Activated CD8-positive, alpha-beta memory T cell treated with anti-CD3 and anti-CD28 coated beads, Interleukin-2, amount 10 ng/mL, durations not matched to agents 7 days and 5 days (primary cell): Measurements from ENCODE around the gene GRIK2. TPM values are rescaled to one million over a fixed set of nuclear protein-coding genes. Genes with fewer than 3 reads are reported as not detected.

Source experiments
- ATAC-seq: fragments of 150-1000 bp; cut with Tn5 transposase; one replicate; pipeline ENCODE4 v1.10.0; 2021; ENCODE audit warnings: moderate library complexity
- CTCF ChIA-PET: fragments of 350-600 bp; sonication (Branson Sonifier 250); formaldehyde crosslinking; loops from one replicate; lab custom pipeline; 2021; ENCODE audit warnings: antibody characterized with exemption; lab: Charles Lee
- DNase-seq: peaks from one replicate; pipeline ENCODE4 v3.0.0-alpha.2; 2020
- H3K27ac Mint-ChIP-seq: one replicate; pipeline ENCODE4 v1.8.0; 2021; ENCODE audit warnings: mild to moderate bottlenecking, mixed read lengths
- H3K27me3 Mint-ChIP-seq: one replicate; pipeline ENCODE4 v1.8.0; 2021; ENCODE audit warnings: mixed read lengths
- H3K36me3 Mint-ChIP-seq: one replicate; pipeline ENCODE4 v1.8.0; 2021; ENCODE audit warnings: mild to moderate bottlenecking, mixed read lengths
- H3K4me1 Mint-ChIP-seq: one replicate; pipeline ENCODE4 v1.8.0; 2021; ENCODE audit warnings: mixed read lengths
- H3K4me3 Mint-ChIP-seq: one replicate; pipeline ENCODE4 v1.8.0; 2021; ENCODE audit warnings: mild to moderate bottlenecking, moderate library complexity, mixed read lengths
- H3K9me3 Mint-ChIP-seq: one replicate; pipeline ENCODE4 v1.8.0; 2022; ENCODE audit warnings: low read depth, mixed read lengths
- total RNA-seq, 2 experiments: library from RNA; stranded (reverse); gene quantifications; one replicate each; pipeline ENCODE4 v1.2.3, GENCODE V29; 2021

Gene GRIK2
- total RNA-seq, 2 experiments from 2014 or later, result not detected

DNA sequence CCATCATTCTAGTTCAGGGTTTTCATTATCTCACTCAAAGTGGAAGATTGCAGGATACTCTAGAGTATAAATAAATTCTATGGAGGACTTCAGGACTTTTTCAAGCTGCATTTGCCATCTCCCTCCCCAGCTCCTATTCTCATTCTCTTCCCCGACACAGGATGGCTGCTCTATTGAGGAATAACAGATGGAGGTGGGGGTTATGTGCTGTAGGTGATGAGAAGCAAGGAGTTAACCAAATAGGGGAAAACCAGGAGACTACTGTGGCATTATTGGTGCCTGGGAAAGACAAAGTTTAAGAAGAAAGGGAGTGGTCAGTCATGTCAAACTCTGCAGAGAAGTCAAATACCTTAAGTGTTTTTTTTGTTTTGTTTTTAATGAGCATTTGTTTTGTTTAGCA, 109.3 kb downstream of the GRIK2 start:
- ATAC-seq, result no peak
- CTCF ChIA-PET, result no interaction called here
- Mint-ChIP-seq H3K4me3 (no peak overlapping the region), H3K9me3 (no peaks in the 10 kb centered on the region), H3K27me3 (no peaks in the 10 kb centered on the region), H3K36me3 (no peaks in the 10 kb centered on the region), H3K27ac (no peak overlapping the region), H3K4me1 (no peaks in the 10 kb centered on the region)
- DNase-seq, result no peak

DNA sequence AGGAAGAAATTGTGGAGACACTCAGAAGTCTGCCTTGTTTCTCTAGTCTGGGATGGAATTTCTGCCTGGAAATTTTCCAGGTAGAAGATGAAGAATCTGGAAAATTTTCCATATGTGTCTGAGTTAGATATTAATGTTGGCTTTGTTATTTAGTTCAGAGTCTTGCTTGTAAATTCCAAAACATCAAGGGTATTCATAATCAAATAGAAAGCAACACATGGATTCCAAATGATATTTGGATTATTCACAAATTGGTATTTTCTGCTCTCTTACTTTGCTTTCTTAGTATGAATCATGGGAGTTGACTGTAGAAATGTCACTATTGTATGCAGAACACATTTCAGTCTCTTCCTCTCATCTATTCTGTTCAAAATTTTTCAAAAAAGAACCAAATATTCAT, 116.0 kb downstream of the GRIK2 start:
- CTCF ChIA-PET, result no interaction called here
- no peak for ATAC-seq
- Mint-ChIP-seq H3K36me3 (no peaks in the 10 kb centered on the region), H3K27me3 (no peaks in the 10 kb centered on the region), H3K27ac (no peak overlapping the region), H3K9me3 (no peaks in the 10 kb centered on the region), H3K4me1 (no peaks in the 10 kb centered on the region), H3K4me3 (no peak overlapping the region)
- no peak for DNase-seq

- Mint-ChIP-seq H3K36me3 (no peaks in the 10 kb centered on the region), H3K27ac (no peak overlapping the region), H3K4me3 (no peak overlapping the region), H3K4me1 (no peaks in the 10 kb centered on the region), H3K9me3 (no peaks in the 10 kb centered on the region), H3K27me3 (no peaks in the 10 kb centered on the region)
- ATAC-seq (no peak), DNase-seq (no peak)
- CTCF ChIA-PET, result no interaction called here
Measured at GRCh38 chr6:101513181-101513580, 119.7 kb downstream of the GRIK2 start.

DNA sequence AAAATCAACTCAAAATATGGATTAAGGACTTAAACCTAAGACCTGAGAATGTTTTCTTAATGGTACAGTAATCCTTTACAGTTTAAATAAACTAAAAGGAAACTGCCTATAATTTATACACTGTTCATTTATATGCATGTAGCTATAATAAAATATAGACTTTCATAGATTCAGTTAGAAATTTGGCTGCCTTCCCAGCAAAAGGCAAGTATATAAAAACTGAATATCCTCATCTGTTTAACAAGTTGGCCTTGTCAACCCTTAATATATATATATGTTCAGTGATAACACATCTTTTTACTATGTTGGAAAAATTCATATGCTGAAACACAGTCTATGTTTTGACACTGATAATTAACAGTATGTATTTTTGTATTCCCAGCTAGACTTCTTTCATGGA, 123.1 kb downstream of the GRIK2 start:
- no peaks in the 10 kb centered on the region for H3K36me3 Mint-ChIP-seq
- no peaks in the 10 kb centered on the region for H3K9me3 Mint-ChIP-seq
- ATAC-seq, result no peak
- H3K27me3 Mint-ChIP-seq, result no peaks in the 10 kb centered on the region
- H3K4me1 Mint-ChIP-seq, result no peaks in the 10 kb centered on the region
- no peak overlapping the region for H3K4me3 Mint-ChIP-seq
- CTCF ChIA-PET, result no interaction called here
- H3K27ac Mint-ChIP-seq, result no peak overlapping the region
- DNase-seq, result no peak

DNA sequence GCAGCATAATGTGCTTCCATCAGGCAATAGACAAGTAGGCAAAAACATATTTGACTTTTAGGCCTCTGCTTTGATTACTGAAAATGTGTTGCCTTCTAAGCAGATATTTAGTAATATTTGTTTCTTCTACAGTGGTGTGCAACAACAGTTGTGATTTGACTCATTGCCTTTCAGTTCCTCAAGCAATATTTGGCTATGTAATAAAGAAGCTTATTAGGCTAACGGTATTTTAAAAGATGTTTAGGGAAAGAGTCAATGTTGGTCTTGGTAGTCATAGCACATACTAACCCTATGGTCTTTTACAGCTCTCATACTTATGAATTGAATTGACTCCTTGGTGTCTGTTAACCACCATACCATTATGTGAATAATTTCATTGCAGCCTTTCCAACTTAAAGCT, 124.1 kb downstream of the GRIK2 start:
- Mint-ChIP-seq H3K36me3 (no peaks in the 10 kb centered on the region), H3K4me3 (no peak overlapping the region), H3K9me3 (no peaks in the 10 kb centered on the region), H3K27ac (no peak overlapping the region), H3K27me3 (no peaks in the 10 kb centered on the region), H3K4me1 (no peaks in the 10 kb centered on the region)
- CTCF ChIA-PET, result no interaction called here
- no peak for ATAC-seq
- no peak for DNase-seq

- Mint-ChIP-seq H3K4me1 (no peaks in the 10 kb centered on the region), H3K4me3 (no peak overlapping the region), H3K36me3 (no peaks in the 10 kb centered on the region), H3K27ac (no peak overlapping the region), H3K9me3 (peaks cover 4% of the 10 kb centered on the region), H3K27me3 (no peaks in the 10 kb centered on the region)
- DNase-seq, result no peak
- CTCF ChIA-PET, result no interaction called here
- no peak for ATAC-seq
Measured at GRCh38 chr6:101522254-101522653, 128.7 kb downstream of the GRIK2 start.

DNA sequence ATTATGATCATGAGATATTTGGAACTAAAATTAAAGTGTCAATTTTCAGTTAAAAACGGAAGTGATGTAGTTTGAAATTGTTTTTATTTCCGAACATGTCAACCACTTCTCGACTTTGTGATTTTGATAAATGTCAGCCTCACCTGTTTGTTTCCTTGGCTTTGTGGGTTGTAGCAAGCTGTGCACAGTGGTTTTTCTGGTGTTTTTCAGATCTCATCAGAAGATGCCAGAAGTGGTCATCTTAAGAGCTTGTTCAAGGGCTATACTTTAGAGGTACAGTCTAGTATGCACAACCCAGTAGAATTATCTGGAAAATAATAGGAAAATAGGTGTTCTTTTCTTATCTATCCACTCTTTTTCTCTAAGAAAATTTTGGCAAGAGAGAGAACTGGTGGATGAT, 134.0 kb downstream of the GRIK2 start:
- ATAC-seq (no peak), DNase-seq (no peak)
- H3K27ac Mint-ChIP-seq, result no peak overlapping the region
- peaks cover 9% of the 10 kb centered on the region for H3K9me3 Mint-ChIP-seq
- CTCF ChIA-PET, result no interaction called here
- H3K36me3 Mint-ChIP-seq, result no peaks in the 10 kb centered on the region
- no peak overlapping the region for H3K4me3 Mint-ChIP-seq
- H3K27me3 Mint-ChIP-seq, result no peaks in the 10 kb centered on the region
- no peaks in the 10 kb centered on the region for H3K4me1 Mint-ChIP-seq

DNA sequence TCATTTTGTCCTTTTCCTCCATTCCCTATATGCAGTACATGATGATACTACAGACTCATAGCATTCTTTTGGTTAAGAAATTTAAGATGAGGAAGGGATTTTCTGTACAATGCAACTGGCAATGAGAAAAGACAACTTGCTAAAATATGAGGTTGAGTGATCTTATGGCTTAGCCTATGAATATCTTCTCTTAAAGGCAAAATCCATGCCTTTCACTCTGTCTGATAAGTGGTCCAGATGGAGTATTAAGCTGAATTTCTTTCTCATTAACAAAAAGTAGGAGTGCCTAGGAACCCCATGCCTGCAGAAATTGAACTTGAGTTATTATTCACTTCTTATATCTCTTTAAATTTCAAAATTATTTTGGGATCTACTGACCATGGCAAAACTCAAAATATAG, 135.3 kb downstream of the GRIK2 start:
- ATAC-seq, result no peak
- no peak for DNase-seq
- Mint-ChIP-seq H3K27me3 (no peaks in the 10 kb centered on the region), H3K36me3 (no peaks in the 10 kb centered on the region), H3K4me3 (no peak overlapping the region), H3K4me1 (no peaks in the 10 kb centered on the region), H3K27ac (no peak overlapping the region), H3K9me3 (peaks cover 6% of the 10 kb centered on the region)
- CTCF ChIA-PET, result no interaction called here

- Mint-ChIP-seq H3K4me3 (no peak overlapping the region), H3K36me3 (no peaks in the 10 kb centered on the region), H3K9me3 (peaks cover 7% of the 10 kb centered on the region), H3K27me3 (no peaks in the 10 kb centered on the region), H3K4me1 (no peaks in the 10 kb centered on the region), H3K27ac (no peak overlapping the region)
- CTCF ChIA-PET, result no interaction called here
- ATAC-seq, result no peak
- no peak for DNase-seq
Measured at GRCh38 chr6:101531538-101531937, 138.0 kb downstream of the GRIK2 start.

GRCh38 chr6:101534386-101534785, 140.9 kb downstream of the GRIK2 start:
- Mint-ChIP-seq H3K36me3 (no peaks in the 10 kb centered on the region), H3K9me3 (peaks cover 7% of the 10 kb centered on the region), H3K4me3 (no peak overlapping the region), H3K4me1 (no peaks in the 10 kb centered on the region), H3K27me3 (no peaks in the 10 kb centered on the region), H3K27ac (no peak overlapping the region)
- ATAC-seq, result no peak
- no peak for DNase-seq
- CTCF ChIA-PET, result no interaction called here

- Mint-ChIP-seq H3K36me3 (no peaks in the 10 kb centered on the region), H3K4me1 (no peaks in the 10 kb centered on the region), H3K9me3 (peaks cover 7% of the 10 kb centered on the region), H3K4me3 (no peak overlapping the region), H3K27ac (no peak overlapping the region), H3K27me3 (no peaks in the 10 kb centered on the region)
- CTCF ChIA-PET, result no interaction called here
- ATAC-seq (no peak), DNase-seq (no peak)
Measured at GRCh38 chr6:101534821-101535220, 141.3 kb downstream of the GRIK2 start.

GRCh38 chr6:101537753-101538316, 144.3 kb downstream of the GRIK2 start:
- no peak for ATAC-seq
- Mint-ChIP-seq H3K4me1 (no peaks in the 10 kb centered on the region), H3K27me3 (no peaks in the 10 kb centered on the region), H3K36me3 (no peaks in the 10 kb centered on the region), H3K4me3 (no peak overlapping the region), H3K27ac (no peak overlapping the region), H3K9me3 (peaks cover 1% of the 10 kb centered on the region)
- DNase-seq, result no peak
- CTCF ChIA-PET, result no interaction called here

DNA sequence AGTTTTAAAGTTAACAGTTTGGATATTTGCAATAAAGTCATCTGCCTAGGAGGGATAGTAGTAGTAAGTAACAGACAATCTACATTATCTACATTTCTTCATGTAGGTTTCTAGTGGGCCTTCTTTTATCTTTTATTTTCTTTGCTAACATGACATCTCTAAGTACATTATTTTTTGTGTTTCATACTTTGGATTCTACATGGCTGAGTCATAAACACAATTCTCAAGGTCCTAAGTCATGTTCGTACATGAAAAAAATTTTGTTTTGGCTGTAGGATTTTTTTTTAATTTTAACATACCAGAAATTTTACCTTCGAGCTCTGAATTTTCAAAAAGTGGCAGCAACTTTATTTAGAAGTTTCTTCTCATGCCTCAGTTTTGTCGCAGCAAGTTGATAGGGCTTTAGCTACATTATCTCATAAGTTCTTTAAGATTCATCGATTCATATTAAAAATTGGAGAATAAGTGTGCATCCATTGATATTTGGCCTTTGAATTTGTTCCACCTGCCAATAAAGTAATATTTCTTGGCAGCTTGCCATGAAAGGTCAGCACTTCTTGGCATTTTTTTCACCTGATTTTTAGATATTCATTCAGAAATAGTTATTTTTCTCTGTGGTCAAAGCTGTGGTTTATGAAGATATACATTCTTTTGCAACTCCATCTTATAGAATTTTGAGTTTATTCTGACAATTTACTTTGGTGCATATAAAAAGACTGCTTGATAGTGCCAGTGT, 146.2 kb downstream of the GRIK2 start:
- Mint-ChIP-seq H3K4me1 (no peaks in the 10 kb centered on the region), H3K27ac (no peak overlapping the region), H3K9me3 (peaks cover 3% of the 10 kb centered on the region), H3K27me3 (no peaks in the 10 kb centered on the region), H3K4me3 (no peak overlapping the region), H3K36me3 (no peaks in the 10 kb centered on the region)
- CTCF ChIA-PET, result no interaction called here
- DNase-seq, result no peak
- ATAC-seq, result no peak

- Mint-ChIP-seq H3K4me3 (no peak overlapping the region), H3K27ac (no peak overlapping the region), H3K9me3 (peaks cover 3% of the 10 kb centered on the region), H3K36me3 (no peaks in the 10 kb centered on the region), H3K4me1 (no peaks in the 10 kb centered on the region), H3K27me3 (no peaks in the 10 kb centered on the region)
- CTCF ChIA-PET, result no interaction called here
- ATAC-seq, result no peak
- DNase-seq, result no peak
Measured at GRCh38 chr6:101541894-101542293, 148.4 kb downstream of the GRIK2 start.
